ENCODE data around the gene CUL7. TPM values are rescaled to one million over a fixed set of nuclear protein-coding genes. Genes with fewer than 3 reads are reported as not detected.

Gene CUL7
- total and polyA plus RNA-seq, 9 of the 15 experiments (the other 6 are each of a cell fraction or from before 2014, with no cell fraction given), result 0.44 to 20.1 (median 8.6) TPM

DNA sequence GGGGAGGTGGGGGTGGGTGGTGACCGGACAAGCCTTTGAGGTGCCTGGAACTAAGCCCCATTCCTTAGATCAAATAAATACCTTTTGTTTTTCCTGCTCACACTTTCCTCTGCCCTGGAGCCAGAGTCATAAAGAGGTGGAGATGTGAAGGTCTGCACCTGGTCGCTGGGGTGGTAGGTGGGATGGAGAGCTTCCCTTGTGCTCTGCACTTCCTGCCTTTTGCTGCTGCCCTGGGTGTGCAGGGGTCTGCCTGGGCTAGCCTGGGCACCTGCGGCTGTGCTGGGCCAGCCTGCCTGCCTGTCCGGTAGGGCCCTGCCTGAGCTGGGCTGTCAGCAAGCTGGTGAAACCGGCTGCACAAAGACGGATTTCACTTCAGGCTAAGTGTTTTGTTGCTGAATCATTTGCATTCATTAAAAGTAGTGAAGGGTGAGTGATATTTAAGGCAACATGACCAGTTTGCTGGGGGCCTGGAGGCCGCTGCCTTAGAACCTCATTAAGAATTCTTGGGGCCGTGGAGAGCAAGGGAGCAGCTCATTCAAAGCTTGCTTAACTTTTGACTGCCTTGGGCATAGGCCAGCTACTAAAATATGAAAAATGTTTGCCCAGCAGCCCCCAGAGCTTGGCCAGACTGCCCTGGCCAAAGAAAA lies 42.9 kb upstream of the CUL7 start (continued):
- TF ChIP-seq, protein P1, sequence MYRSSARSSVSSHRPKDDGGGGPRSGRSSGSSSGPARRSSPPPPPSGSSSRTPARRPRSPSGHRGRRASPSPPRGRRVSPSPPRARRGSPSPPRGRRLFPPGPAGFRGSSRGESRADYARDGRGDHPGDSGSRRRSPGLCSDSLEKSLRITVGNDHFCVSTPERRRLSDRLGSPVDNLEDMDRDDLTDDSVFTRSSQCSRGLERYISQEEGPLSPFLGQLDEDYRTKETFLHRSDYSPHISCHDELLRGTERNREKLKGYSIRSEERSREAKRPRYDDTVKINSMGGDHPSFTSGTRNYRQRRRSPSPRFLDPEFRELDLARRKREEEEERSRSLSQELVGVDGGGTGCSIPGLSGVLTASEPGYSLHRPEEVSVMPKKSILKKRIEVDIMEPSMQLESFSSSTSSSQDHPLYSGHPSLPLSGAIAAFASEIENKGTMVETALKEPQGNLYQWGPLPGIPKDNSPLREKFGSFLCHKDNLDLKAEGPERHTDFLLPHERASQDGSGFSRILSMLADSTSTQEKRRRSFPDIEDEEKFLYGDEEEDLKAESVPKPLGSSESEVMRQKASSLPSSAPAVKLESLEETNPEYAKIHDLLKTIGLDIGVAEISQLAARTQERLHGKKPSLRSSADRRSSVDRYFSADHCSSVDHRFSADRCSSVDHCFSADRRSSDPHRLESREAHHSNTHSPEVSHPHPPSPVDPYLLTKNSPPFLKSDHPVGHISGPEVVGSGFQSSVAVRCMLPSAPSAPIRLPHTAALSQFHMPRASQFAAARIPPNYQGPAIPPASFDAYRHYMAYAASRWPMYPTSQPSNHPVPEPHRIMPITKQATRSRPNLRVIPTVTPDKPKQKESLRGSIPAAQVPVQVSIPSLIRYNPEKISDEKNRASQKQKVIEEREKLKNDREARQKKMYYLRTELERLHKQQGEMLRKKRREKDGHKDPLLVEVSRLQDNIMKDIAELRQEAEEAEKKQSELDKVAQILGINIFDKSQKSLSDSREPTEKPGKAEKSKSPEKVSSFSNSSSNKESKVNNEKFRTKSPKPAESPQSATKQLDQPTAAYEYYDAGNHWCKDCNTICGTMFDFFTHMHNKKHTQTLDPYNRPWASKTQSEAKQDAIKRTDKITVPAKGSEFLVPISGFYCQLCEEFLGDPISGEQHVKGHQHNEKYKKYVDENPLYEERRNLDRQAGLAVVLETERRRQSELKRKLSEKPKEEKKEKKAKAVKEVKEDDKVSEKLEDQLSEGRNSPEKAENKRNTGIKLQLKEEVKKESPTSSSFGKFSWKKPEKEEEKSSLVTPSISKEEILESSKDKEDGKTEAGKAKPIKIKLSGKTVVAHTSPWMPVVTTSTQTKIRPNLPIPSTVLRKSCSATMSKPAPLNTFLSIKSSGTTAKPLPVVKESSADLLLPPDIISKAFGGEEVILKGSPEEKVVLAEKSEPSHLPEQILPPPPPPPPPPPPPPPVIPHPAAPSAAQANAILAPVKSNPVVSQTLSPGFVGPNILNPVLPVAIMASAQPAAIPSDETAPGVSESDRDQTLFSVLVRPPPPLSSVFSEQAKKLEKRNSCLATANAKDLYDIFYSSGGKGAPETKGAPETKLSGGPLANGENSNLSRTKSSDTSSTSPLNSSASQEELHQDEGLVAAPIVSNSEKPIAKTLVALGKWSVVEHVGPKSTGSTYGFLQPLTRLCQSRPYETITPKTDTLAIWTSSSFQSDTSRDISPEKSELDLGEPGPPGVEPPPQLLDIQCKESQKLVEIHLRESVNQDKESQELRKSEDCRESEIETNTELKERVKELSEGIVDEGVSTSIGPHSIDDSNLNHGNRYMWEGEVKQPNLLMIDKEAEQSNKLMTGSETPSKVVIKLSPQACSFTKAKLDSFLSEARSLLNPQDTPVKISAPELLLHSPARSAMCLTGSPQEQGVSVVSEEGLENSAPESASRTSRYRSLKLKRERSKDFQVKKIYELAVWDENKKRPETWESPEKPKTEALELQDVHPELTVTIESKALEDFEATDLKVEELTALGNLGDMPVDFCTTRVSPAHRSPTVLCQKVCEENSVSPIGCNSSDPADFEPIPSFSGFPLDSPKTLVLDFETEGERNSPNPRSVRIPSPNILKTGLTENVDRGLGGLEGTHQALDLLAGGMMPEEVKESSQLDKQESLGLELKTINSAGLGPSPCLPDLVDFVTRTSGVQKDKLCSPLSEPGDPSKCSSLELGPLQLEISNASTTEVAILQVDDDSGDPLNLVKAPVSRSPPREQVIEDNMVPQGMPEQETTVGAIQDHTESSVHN (IDR thresholded peaks at IDR 0.05; ENCODE audit: borderline replicate concordance in 1 of 2, low read depth in 1 of 2), result no peak
- TF ChIP-seq POLR3G (IDR thresholded peaks at IDR 0.05; ENCODE audit: extremely low read depth, insufficient read length, insufficient replicate concordance) (no peak), FOSL1 (tag; conservative IDR thresholded peaks at IDR 0.05) (no peak), FOXA3 (CRISPR knock-in tag; conservative IDR thresholded peaks at IDR 0.05 in 1 of 2, IDR thresholded peaks at IDR 0.05 in 1 of 2) (no peak), ATF7 (IDR thresholded peaks at IDR 0.05) (0 out of 2 replicates have a peak, but pooled peaks have one; percentile 12), HIVEP1 (CRISPR knock-in tag; IDR thresholded peaks at IDR 0.05) (no peak), GATAD2A (IDR thresholded peaks at IDR 0.05) (0 out of 2 replicates have a peak, but pooled peaks have one; percentile 41), CXXC5 (CRISPR knock-in tag; IDR thresholded peaks at IDR 0.05) (no peak), ZBTB7A (IDR thresholded peaks at IDR 0.05; ENCODE audit: borderline replicate concordance, control insufficient read depth, low read depth, low read length) (peak; percentile 40; the same call in 1 of the 2 replicates), RBM34 (IDR thresholded peaks at IDR 0.05; ENCODE audit: borderline replicate concordance, insufficient read depth, low read length) (no peak), MAFG (tag; conservative IDR thresholded peaks at IDR 0.05) (peak; percentile 74), OTX1 (CRISPR knock-in tag; IDR thresholded peaks at IDR 0.05) (no peak)
- TF ChIP-seq, protein P2, sequence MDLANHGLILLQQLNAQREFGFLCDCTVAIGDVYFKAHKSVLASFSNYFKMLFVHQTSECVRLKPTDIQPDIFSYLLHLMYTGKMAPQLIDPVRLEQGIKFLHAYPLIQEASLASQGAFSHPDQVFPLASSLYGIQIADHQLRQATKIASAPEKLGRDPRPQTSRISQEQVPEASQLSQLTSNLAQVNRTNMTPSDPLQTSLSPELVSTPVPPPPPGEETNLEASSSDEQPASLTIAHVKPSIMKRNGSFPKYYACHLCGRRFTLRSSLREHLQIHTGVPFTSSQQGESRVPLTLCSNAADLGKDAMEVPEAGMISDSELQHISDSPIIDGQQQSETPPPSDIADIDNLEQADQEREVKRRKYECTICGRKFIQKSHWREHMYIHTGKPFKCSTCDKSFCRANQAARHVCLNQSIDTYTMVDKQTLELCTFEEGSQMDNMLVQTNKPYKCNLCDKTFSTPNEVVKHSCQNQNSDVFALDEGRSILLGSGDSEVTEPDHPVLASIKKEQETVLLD (IDR thresholded peaks at IDR 0.05), result no peak
- TF ChIP-seq, protein P3, sequence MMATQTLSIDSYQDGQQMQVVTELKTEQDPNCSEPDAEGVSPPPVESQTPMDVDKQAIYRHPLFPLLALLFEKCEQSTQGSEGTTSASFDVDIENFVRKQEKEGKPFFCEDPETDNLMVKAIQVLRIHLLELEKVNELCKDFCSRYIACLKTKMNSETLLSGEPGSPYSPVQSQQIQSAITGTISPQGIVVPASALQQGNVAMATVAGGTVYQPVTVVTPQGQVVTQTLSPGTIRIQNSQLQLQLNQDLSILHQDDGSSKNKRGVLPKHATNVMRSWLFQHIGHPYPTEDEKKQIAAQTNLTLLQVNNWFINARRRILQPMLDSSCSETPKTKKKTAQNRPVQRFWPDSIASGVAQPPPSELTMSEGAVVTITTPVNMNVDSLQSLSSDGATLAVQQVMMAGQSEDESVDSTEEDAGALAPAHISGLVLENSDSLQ (IDR thresholded peaks at IDR 0.05), result peak; percentile 27; the same call in 1 of the 2 replicates
